Left lung (tissue), 10 donors: ENCODE measurements around the gene NUDT15. TPM values are rescaled to one million over a fixed set of nuclear protein-coding genes. Genes with fewer than 3 reads are reported as not detected.

Experiments used
- ATAC-seq: fragments of 200-7000 bp; cut with Tn5 transposase; one replicate; pipeline ENCODE4 v1.9.1; 2020; ENCODE audit warnings: moderate library complexity
- DNase-seq, 4 donors: peaks; one replicate each; pipeline ENCODE4 v3.0.0-alpha.2; 2013 to 2020
- H3K27ac ChIP-seq, 2 donors: fragments of 200-600 bp; sonication (generic) in 1 of 2; one replicate each; pipeline versions ENCODE4 v1.5.0 to v1.8.0; 2020 to 2021
- H3K27me3 ChIP-seq, 2 donors: fragments of 200-600 bp; sonication (generic) in 1 of 2; one replicate each; pipeline versions ENCODE4 v1.5.0 to v1.8.0; 2020 to 2021
- H3K36me3 ChIP-seq, 2 donors: fragments of 200-600 bp; sonication (generic) in 1 of 2; one replicate each; pipeline versions ENCODE4 v1.5.0 to v1.8.0; 2020 to 2021
- H3K4me1 ChIP-seq, 2 donors: fragments of 200-600 bp; one replicate each; pipeline ENCODE4 v1.8.0; 2021
- H3K4me3 ChIP-seq, 2 donors: fragments of 200-600 bp; sonication (generic) in 1 of 2; one replicate each; pipeline versions ENCODE4 v1.5.0 to v1.8.0; 2020 to 2021; ENCODE audit warnings: mild to moderate bottlenecking in 1 of 2
- H3K9me3 ChIP-seq, 2 donors: fragments of 200-600 bp; sonication (generic) in 1 of 2; one replicate each; pipeline versions ENCODE4 v1.5.0 to v1.8.0; 2020 to 2021
- CTCF ChIP-seq, 2 donors: fragments of 200-600 bp; sonication (generic) in 1 of 2; IDR thresholded peaks; one replicate each; pipeline versions ENCODE4 v1.5.0 to v1.8.0; 2021; ENCODE audit warnings: antibody characterized with exemption in 2 of 2
- intact Hi-C, 2 donors: fragments of 100-400 bp; cut with DNase I; formaldehyde crosslinking; loops; one replicate each; pipeline versions ENCODE4 v1.11.2 to v1.14.2; 2022
- polyA plus RNA-seq, 6 donors: library from polyadenylated mRNA; unstranded; fragments of 120-200 nt; gene quantifications; one replicate each; pipeline ENCODE4 v1.2.1, GENCODE V29; 2013; ENCODE audit not compliant: insufficient read length in 6 of 6
- total RNA-seq, 2 donors: library from RNA; stranded (reverse); fragmentation: NEBNext Ultra II Directional; extraction: Animal tissue kit (Norgen Biotek cat#: 25700); gene quantifications; one replicate each; pipeline ENCODE4 v1.2.1, GENCODE V29; 2021
- donor health status: DM: no; HTN: yes; CAD: no.
- donor health status: DM: no; HTN: no; CAD: no.

The NUDT15 gene
- total and polyA plus RNA-seq, 8 donors = 15.8 to 22.2 (median 18.3) TPM

DNA sequence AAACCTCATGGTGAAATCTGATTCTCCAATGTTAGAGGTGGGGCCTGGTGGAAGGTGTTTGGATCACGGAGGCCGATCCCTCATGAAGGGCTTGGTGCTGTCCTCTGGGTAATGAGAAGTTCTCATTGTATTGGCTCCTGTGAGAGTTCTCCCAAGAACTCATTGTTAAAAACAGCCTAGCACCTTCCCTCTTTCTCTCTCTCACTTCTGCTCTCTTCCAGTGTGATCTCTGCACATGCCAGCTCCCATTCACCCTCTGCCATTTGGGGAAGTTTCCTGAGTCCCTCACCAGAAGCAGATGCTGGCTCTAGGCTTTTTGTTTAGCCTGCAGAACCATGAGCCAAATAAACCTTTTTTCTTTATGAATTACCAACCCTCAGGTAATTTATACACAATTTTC, 33.3 kb upstream of the NUDT15 start:
- Histone ChIP-seq H3K36me3 (no peaks in the 10 kb centered on the region), H3K4me1 (peaks cover 6 to 20% of the 10 kb centered on the region in 2 donors), H3K4me3 (no peak overlapping the region), H3K27me3 (no peaks in the 10 kb centered on the region), H3K27ac (no peak overlapping the region), H3K9me3 (no peaks in the 10 kb centered on the region)
- ATAC-seq (no peak), DNase-seq (no peak)
- TF ChIP-seq CTCF (IDR thresholded peaks at IDR 0.05) = no peak
- intact Hi-C loops = no loop called here

- Histone ChIP-seq H3K27me3 (no peaks in the 10 kb centered on the region), H3K36me3 (no peaks in the 10 kb centered on the region), H3K4me3 (no peak overlapping the region), H3K4me1 (peaks cover 4% of the 10 kb centered on the region in 2 donors), H3K27ac (no peak overlapping the region), H3K9me3 (no peaks in the 10 kb centered on the region)
- no peak for ATAC-seq
- intact Hi-C loops = no loop called here
- TF ChIP-seq CTCF (IDR thresholded peaks at IDR 0.05) = no peak
- no peak for DNase-seq
Observed at GRCh38 chr13:48006396-48006795, 31.1 kb upstream of the NUDT15 start.

DNA sequence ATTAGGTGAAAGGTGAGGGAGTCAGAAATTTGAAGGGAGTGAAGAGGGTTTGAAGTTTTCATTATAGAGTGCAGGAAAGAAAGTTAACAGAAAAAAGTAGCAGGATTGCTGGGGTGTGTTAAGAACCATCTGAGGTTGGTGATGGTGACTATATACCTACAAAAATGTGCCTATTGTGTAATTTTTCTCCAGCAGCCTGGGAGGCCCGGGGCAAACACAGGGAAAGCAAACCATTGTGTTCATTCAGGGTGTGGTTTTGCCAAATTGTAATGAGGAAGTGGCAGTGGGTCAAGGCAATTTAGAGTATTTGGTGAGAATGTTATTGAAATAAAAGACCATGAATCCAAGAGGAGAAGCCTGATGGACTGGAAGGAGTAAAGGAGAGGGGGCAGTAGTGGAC, 28.2 kb upstream of the NUDT15 start:
- intact Hi-C loops = no loop called here
- Histone ChIP-seq H3K27me3 (no peaks in the 10 kb centered on the region), H3K4me1 (peaks cover 0 to 4% of the 10 kb centered on the region in 2 donors), H3K36me3 (no peaks in the 10 kb centered on the region), H3K9me3 (no peaks in the 10 kb centered on the region), H3K27ac (peak overlapping the region in 1 of 2 donors; percentile 39), H3K4me3 (no peak overlapping the region)
- DNase-seq (no peak), ATAC-seq (peak; percentile 75)
- no peak for TF ChIP-seq CTCF (IDR thresholded peaks at IDR 0.05)

- peaks cover 0 to 4% of the 10 kb centered on the region in 2 donors for H3K4me1 ChIP-seq
- DNase-seq = no peak
- no peak for ATAC-seq
- H3K4me3 ChIP-seq = no peak overlapping the region
- TF ChIP-seq CTCF (IDR thresholded peaks at IDR 0.05) = no peak
- no peak overlapping the region for H3K27ac ChIP-seq
- H3K9me3 ChIP-seq = no peaks in the 10 kb centered on the region
- no peaks in the 10 kb centered on the region for H3K27me3 ChIP-seq
- H3K36me3 ChIP-seq = no peaks in the 10 kb centered on the region
- intact Hi-C loops = no loop called here
Observed at GRCh38 chr13:48010698-48011097, 26.8 kb upstream of the NUDT15 start.

- TF ChIP-seq CTCF (IDR thresholded peaks at IDR 0.05) = no peak
- no peak overlapping the region for H3K4me3 ChIP-seq
- no peaks in the 10 kb centered on the region for H3K27me3 ChIP-seq
- H3K27ac ChIP-seq = no peak overlapping the region
- no peak for DNase-seq
- no peak for ATAC-seq
- no peaks in the 10 kb centered on the region for H3K36me3 ChIP-seq
- intact Hi-C loops = no loop called here
- H3K4me1 ChIP-seq = peaks cover 0 to 4% of the 10 kb centered on the region in 2 donors
- no peaks in the 10 kb centered on the region for H3K9me3 ChIP-seq
Observed at GRCh38 chr13:48012668-48013067, 24.9 kb upstream of the NUDT15 start.
